Esophagus (tissue), 2 donors: ENCODE measurements around the gene CHRNB2. TPM values are rescaled to one million over a fixed set of nuclear protein-coding genes. Genes with fewer than 3 reads are reported as not detected.

ENCODE experiments used
- H3K27ac ChIP-seq, 2 donors: one replicate each; pipeline ENCODE4 v1.5.1; 2013; ENCODE audit warnings: low read depth in 2 of 2, mild to moderate bottlenecking in 2 of 2, inconsistent platforms in 1 of 2, low read length in 1 of 2, moderate library complexity in 1 of 2
- H3K27me3 ChIP-seq, 2 donors: one replicate each; pipeline ENCODE4 v1.6.1; 2013; ENCODE audit warnings: low read length in 2 of 2, control low read depth in 1 of 2, mild to moderate bottlenecking in 1 of 2; ENCODE audit not compliant: insufficient read depth in 2 of 2, control insufficient read depth in 1 of 2
- H3K36me3 ChIP-seq, 2 donors: one replicate each; pipeline ENCODE4 v1.6.1; 2013; ENCODE audit warnings: low read length in 1 of 2; ENCODE audit not compliant: control insufficient read depth in 2 of 2, insufficient read depth in 2 of 2
- H3K4me1 ChIP-seq, 2 donors: one replicate each; pipeline ENCODE4 v1.6.1; 2013; ENCODE audit warnings: low read length in 1 of 2; ENCODE audit not compliant: control insufficient read depth in 2 of 2, insufficient read depth in 2 of 2
- H3K4me3 ChIP-seq, 2 donors: one replicate each; pipeline ENCODE4 v1.5.1; 2013; ENCODE audit warnings: low read length in 2 of 2, mild to moderate bottlenecking in 2 of 2, low read depth in 1 of 2, moderate library complexity in 1 of 2
- H3K9me3 ChIP-seq, 2 donors: one replicate each; pipeline ENCODE4 v1.6.1; 2013; ENCODE audit warnings: mild to moderate bottlenecking in 2 of 2, low read depth in 1 of 2, low read length in 1 of 2, moderate library complexity in 1 of 2; ENCODE audit not compliant: control insufficient read depth in 2 of 2, insufficient read depth in 1 of 2
- WGBS, 2 donors: extraction: QIAGEN DNeasy Blood & Tissue Kit; methylation state at CpG; one replicate each; pipeline ENCODE4 v1.1.7; 2013; 5-methylcytosine and 5-hydroxymethylcytosine counted together
- polyA plus RNA-seq, 2 donors: library from polyadenylated mRNA; stranded (reverse); fragments of 200-250 nt; gene quantifications; one replicate each; pipeline ENCODE4 v1.2.3, GENCODE V29; 2013
- donor health status: healthy with polysubstance abuse.
- donor health status: Bipolar disorder and iron deficiency.

Gene CHRNB2
- polyA plus RNA-seq, 2 donors, result 0.11 to 0.18 TPM

DNA sequence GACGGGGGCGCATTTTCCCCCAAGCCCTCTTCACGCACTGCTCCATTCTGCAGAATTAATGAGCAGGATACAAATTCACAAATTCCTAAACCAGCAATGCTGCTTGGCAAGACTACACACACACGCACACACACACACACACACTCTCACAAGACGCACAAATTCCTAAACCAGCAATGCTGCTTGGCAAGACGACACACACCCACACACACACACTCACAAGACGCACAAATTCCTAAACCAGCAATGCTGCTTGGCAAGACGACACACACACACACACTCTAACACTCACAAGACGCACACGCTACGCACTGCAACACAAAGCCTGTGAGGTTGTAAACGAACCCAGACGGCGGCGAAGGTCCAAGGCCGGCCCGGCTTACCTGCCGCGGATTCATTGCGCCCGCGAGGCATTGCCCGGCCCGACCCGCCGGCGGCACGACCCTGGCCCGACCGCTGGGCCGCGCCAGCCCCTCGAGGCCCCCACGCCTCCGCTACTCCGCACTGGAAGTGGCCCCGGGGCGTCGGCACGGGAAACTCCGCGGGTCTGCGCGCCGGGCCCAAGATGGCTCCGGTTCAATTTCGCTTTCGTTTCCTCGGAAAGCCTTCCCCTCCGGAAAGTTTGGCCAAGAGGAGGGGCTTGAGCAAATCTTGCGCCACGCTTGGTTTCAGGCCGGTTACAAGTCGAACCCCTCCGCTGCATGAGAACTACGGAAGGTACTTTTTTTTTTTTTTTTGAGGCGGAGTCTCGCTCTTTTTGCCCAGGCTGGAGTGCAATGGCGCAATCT lies 40.2 kb downstream of the CHRNB2 start, which contains the start of gene ADAR:
ADAR (minus strand) TSS at position 578 of the 788 bp plus-strand sequence; CDS start at position 398, 180 bp downstream.
- Histone ChIP-seq H3K9me3 (no peaks in the 10 kb centered on the region), H3K27ac (peak within 1 kb of the TSS; percentile 92 to 99), H3K4me3 (peak within 1 kb of the TSS; percentile 68 to 99), H3K27me3 (no peaks in the 10 kb centered on the region), H3K4me1 (peaks cover 0 to 4% of the 10 kb centered on the region in 2 donors), H3K36me3 (peaks cover 0 to 2% of the 10 kb centered on the region in 2 donors)
- 0% methylated on average over 59 of the region's 59 CpGs for WGBS, 2 donors

DNA sequence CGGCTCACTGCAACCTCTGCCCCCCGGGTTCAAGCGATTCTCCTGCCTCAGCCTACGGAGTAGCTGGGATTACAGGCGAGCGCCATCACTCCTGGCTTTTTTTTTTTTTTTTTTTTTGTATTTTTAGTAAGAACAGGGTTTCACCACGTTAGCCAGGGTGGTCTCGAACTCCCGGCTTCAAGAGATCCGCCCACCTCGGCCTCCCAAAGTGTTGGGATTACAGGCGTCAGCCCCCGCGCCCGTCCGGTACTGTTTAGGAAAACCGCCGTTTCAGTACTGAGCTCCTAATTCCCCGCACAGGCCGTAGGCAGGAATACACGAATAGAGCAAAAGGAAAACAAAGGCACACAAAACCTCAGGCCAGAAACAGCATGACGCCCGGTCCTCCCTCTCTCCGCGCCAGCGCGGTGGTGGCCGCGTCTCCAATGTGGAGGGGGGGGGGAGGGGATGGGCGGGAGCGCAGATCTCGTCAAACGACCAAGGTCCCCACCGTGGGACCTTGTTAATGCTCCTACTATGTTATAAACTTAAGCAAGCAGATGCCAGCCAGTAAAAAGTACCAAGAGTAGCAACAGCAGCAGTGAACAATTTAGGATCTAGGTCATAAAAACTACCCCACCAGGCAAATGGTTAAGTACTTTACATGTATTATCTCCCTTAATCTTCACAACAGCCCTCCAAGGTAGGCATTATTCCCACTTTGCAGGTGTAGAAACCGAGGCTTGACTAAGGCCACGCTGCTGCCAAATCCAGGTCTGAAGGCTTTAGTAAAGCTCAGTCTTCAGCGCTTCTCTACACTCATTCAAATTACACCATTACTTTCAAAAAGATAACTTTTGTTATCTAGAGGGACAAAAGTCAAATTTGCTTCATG lies 41.1 kb downstream of the CHRNB2 start:
- peak overlapping the region; percentile 92 to 99 for H3K27ac ChIP-seq
- no peaks in the 10 kb centered on the region for H3K36me3 ChIP-seq
- H3K27me3 ChIP-seq, result no peaks in the 10 kb centered on the region
- no peaks in the 10 kb centered on the region for H3K9me3 ChIP-seq
- 5 to 6% methylated on average over 29 to 37 of the region's 37 CpGs for WGBS, 2 donors
- peaks cover 0 to 4% of the 10 kb centered on the region in 2 donors for H3K4me1 ChIP-seq
- H3K4me3 ChIP-seq, result peak overlapping the region; percentile 68 to 99

DNA sequence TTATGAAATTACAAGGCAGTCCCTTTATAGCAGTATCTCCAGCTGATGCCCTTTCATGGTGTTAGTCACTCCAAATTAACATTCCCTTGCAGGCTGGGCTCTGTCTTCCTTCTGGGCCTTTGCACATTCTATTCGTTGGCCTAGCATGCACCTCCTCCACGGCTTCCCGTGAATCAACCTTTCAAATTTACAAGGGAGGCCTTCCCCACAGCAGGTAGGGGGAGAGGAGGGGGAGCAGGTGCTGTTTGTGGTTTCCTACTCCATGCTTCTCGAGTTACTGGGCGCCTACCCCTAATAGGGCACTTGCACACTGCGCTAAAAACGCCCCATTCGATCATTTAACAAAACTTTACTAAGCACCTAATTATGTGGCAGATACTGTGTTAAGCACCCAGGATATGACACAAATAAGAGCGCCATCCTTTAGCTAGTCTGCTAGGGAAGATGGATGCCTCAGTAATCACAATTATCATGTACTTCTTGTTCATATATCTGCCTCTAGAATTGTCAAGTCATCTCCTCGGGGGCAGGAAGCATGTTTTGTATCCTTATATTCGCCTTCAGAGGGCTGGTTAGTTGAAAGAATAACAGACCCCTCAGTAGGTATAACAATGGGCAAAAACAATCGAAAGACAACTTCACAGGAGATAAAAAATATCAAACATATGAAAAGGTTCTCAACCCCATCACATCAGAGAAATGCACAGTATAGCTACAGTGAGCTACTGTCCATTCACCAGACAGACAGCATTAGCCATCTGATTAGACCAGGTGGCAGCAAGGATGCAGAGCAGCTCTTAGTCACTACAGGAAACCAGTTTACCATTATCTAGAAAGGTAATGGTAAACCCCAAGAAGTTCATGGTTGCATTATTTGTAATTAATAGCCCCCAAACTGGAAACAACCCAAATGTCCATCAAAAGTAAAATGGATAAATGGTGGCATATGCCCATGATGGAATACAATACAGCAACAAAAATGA lies 42.1 kb downstream of the CHRNB2 start:
- H3K27me3 ChIP-seq, result no peaks in the 10 kb centered on the region
- H3K9me3 ChIP-seq, result no peaks in the 10 kb centered on the region
- WGBS, 2 donors, result 65 to 68% methylated on average over 12 of the region's 12 CpGs
- peak overlapping the region in 1 of 2 donors; percentile 42 for H3K27ac ChIP-seq
- peaks cover 0 to 4% of the 10 kb centered on the region in 2 donors for H3K4me1 ChIP-seq
- H3K36me3 ChIP-seq, result no peaks in the 10 kb centered on the region
- H3K4me3 ChIP-seq, result no peak overlapping the region

DNA sequence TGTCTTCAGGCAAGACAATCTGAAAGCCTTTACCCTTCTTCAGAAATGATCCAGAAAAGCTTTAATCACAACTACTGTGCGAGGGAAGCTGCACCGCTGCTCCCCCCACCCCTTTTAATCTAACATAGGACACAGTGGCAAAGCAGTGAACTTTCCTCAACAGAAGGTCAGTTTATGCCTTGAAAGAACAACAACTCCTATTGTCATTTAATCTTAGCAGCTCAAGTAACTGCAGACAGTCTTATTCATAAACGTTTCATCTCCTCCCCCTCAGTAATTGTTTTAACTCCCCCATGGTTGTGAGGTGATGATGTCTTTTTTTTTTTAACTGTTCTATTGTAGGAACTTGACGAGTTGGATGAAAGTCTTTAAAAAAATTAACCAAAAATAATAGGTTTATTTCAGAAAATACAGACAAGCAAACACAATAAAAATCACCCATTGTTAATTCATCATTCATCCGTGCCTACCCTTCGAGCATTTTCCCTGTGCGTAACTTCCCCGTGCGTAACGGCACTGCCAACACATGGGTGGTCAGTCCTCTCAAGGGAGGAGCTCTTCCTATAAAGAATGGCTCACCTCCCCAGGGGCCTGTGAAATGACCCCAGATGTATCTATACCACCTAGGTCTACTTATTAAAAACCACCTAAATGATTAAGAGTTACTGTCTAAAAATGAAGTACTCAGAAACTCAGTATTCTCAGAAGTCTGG lies 43.7 kb downstream of the CHRNB2 start:
- H3K27ac ChIP-seq, result no peak overlapping the region
- WGBS, 2 donors, result 67 to 70% methylated on average over 10 of the region's 10 CpGs

DNA sequence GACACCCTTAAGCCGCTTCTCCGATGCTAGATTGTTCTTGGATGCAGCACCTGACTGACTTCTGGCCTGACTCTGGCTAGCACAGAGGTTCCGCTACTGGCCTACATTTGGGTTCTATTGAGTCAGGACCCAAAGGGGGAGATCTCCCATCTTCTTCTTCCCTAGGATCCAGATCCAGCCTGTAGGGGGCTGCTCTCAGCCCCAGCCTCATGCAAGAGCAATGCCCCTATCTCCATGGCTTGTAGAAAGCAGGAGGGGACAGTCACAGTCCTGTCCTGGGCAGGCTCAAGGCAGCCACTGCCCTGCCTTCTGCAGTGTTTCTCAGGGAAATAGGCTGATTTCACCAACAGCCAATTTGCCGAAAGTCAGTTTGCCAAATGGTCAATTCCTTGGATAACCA lies 46.7 kb downstream of the CHRNB2 start:
- WGBS, 2 donors, result 97 to 98% methylated on average over 4 of the region's 4 CpGs
- H3K4me1 ChIP-seq, result peaks cover 0 to 2% of the 10 kb centered on the region in 2 donors
- H3K27me3 ChIP-seq, result no peaks in the 10 kb centered on the region
- no peak overlapping the region for H3K4me3 ChIP-seq
- H3K9me3 ChIP-seq, result no peaks in the 10 kb centered on the region
- no peak overlapping the region for H3K27ac ChIP-seq
- H3K36me3 ChIP-seq, result no peaks in the 10 kb centered on the region

More for the DNA sequence above, 43.7 kb downstream of the CHRNB2 start:
- H3K4me3 ChIP-seq, result no peak overlapping the region
- H3K36me3 ChIP-seq, result no peaks in the 10 kb centered on the region
- no peaks in the 10 kb centered on the region for H3K27me3 ChIP-seq
- peaks cover 0 to 2% of the 10 kb centered on the region in 2 donors for H3K4me1 ChIP-seq
- no peaks in the 10 kb centered on the region for H3K9me3 ChIP-seq

DNA sequence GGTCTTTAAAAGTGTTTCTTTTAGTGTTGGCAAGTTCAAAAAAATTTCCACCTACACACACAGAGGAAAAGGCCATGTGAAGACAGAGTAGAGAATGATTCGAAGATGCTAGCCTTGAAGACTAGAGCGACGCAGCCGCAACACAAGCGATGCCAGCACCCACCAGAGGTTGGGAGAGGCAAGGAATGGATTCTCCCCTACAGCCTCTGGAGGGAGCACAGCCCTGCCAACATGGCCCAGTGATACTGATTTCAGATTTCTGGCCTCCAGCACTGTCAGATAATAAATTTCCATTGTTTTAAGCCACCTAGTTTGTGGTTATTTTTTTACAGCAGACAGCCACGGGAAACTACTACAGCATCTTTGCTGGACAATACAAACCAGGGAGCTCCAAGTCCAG lies 47.3 kb downstream of the CHRNB2 start:
- WGBS, 2 donors, result 83% methylated on average over 6 of the region's 6 CpGs
- Histone ChIP-seq H3K36me3 (no peaks in the 10 kb centered on the region), H3K9me3 (no peaks in the 10 kb centered on the region), H3K27ac (no peak overlapping the region), H3K27me3 (no peaks in the 10 kb centered on the region), H3K4me3 (no peak overlapping the region), H3K4me1 (no peaks in the 10 kb centered on the region)

DNA sequence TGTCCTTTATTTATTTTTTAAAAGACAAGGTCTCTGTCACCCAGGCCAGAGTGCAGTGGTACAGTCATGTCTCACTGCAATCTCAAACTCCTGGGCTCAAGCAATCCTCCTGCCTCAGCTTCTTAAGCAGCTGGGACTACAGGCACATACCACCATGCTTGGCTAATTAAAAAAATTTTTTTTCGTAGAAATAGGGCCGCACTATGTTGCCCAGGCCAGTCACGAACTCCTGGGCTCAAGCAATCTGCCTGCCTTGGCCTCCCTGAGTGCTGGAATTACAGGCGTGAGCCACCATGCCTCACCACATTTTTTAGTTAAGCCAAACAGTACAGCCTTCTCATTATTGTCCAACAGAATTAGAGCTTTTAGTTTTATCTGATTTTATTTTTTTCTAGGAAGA lies 47.8 kb downstream of the CHRNB2 start:
- WGBS, 2 donors, result 94 to 95% methylated on average over 4 of the region's 4 CpGs
- no peak overlapping the region for H3K27ac ChIP-seq
- no peaks in the 10 kb centered on the region for H3K27me3 ChIP-seq
- H3K36me3 ChIP-seq, result no peaks in the 10 kb centered on the region
- no peak overlapping the region for H3K4me3 ChIP-seq
- no peaks in the 10 kb centered on the region for H3K4me1 ChIP-seq
- H3K9me3 ChIP-seq, result no peaks in the 10 kb centered on the region

DNA sequence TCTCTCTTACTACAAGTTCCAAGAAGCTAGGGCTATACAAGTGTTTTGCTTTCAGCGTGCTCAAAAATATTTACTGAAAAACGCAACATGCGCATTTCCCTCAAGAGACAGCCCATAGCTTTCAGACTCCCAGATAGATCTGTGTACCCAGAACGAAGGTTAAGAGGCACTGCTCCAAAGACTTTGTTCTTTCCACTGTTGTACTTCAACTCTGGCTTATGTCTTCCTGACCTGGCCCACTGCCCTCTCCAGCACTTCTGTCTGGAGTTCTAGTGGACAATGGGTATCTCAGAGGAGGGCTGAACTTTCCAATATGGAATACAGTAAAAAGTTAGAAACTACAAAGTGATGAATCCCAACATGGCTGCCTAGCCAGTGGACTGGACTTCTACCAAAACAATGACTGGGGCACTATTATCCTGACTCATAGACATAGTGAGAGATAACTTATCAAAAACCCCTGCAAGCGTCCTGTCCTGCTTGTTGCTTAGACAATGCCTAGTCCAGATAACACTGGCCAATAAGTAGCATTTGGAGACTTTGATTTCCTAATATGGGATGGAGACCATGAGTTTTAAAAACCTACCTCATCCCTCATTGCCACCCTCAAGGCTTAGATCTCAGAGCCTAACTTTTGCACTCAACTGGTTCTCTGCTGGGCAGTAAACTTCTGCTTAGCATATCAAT lies 49.2 kb downstream of the CHRNB2 start:
- no peaks in the 10 kb centered on the region for H3K36me3 ChIP-seq
- no peak overlapping the region for H3K4me3 ChIP-seq
- 84 to 88% methylated on average over 5 of the region's 5 CpGs for WGBS, 2 donors
- H3K4me1 ChIP-seq, result no peaks in the 10 kb centered on the region
- no peaks in the 10 kb centered on the region for H3K27me3 ChIP-seq
- no peak overlapping the region for H3K27ac ChIP-seq
- H3K9me3 ChIP-seq, result no peaks in the 10 kb centered on the region
